Fibroblast of lung (primary cell): ENCODE data around the gene ATP8B2.

Experiments
- EZH2 ChIP-seq: IDR thresholded peaks from 2 replicates; pipeline ENCODE4 v1.5.1; 2012; ENCODE audit warnings: low read length, control low read depth, mild to moderate bottlenecking; ENCODE audit errors: missing control alignments
- TF ChIP-seq, protein P1 (sequence below), 2 donors: IDR thresholded peaks in 1 of 2; conservative IDR thresholded peaks in 1 of 2; 1 replicate in 1 of 2; 2 replicates in 1 of 2; pipeline ENCODE4 v1.5.1; 2011 to 2012; ENCODE audit warnings: low read length in 2 of 2, control low read depth in 1 of 2, inconsistent platforms in 1 of 2, low read depth in 1 of 2, mild to moderate bottlenecking in 1 of 2

DNA sequence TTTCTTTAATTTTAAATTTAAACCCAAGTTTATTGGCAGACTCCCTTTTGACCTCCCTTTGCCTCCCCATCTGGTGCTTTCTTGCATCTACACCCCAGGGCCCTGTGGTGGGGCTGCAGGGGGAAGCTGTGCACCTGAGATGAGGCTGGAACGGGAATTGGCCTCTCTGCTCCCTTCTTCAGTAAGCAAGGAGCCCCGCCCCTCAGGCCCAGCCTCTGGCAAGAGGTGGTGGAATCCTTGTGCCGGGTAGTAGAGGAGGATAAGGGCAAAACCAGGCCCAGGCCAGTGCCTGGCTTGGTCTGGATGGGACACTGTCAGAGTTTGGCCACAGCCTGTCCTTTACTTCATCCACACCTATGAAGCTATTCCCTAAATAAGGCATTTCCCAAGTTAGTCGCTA, 25.1 kb downstream of the ATP8B2 start:
- TF ChIP-seq, protein P1, sequence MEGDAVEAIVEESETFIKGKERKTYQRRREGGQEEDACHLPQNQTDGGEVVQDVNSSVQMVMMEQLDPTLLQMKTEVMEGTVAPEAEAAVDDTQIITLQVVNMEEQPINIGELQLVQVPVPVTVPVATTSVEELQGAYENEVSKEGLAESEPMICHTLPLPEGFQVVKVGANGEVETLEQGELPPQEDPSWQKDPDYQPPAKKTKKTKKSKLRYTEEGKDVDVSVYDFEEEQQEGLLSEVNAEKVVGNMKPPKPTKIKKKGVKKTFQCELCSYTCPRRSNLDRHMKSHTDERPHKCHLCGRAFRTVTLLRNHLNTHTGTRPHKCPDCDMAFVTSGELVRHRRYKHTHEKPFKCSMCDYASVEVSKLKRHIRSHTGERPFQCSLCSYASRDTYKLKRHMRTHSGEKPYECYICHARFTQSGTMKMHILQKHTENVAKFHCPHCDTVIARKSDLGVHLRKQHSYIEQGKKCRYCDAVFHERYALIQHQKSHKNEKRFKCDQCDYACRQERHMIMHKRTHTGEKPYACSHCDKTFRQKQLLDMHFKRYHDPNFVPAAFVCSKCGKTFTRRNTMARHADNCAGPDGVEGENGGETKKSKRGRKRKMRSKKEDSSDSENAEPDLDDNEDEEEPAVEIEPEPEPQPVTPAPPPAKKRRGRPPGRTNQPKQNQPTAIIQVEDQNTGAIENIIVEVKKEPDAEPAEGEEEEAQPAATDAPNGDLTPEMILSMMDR (conservative IDR thresholded peaks at IDR 0.05 in 1 of 2, IDR thresholded peaks at IDR 0.05 in 1 of 2; ENCODE audit: low read depth in 1 of 2, low read length in 2 of 2): no peak
- TF ChIP-seq EZH2: no peak
